H1 (cell line): ENCODE results near the gene CDCP1. TPM values are rescaled to one million over a fixed set of nuclear protein-coding genes. Genes with fewer than 3 reads are reported as not detected.

Experiments
- CTCF ChIA-PET: fragments of 300-600 bp; sonication (Branson Sonifier 250); formaldehyde crosslinking; loops from one replicate; lab custom pipeline; 2021; ENCODE audit not compliant: partially characterized antibody; lab: Charles Lee
- POLR2A ChIA-PET: fragments of 300-600 bp; sonication (Branson Sonifier 250); formaldehyde crosslinking; loops from one replicate; lab custom pipeline; 2021; ENCODE audit warnings: inconsistent platforms; ENCODE audit not compliant: partially characterized antibody; lab: Charles Lee
- DNase-seq, 2 experiments: peaks; one replicate each; pipeline versions ENCODE4 v3.0.0 to v3.0.0-alpha.2; 2010 to 2022; ENCODE audit warnings: low spot score in 2 of 2, low read depth in 1 of 2, mixed read lengths in 1 of 2
- FAIRE-seq: peaks from 2 replicates; lab custom pipeline; 2011; peaks lifted over from hg19 to GRCh38; lab: Jason Lieb, UNC
- H2AFZ ChIP-seq: 2 replicates; pipeline ENCODE4 v1.8.1; 2012; ENCODE audit warnings: low read length, inconsistent platforms
- H2AK5ac ChIP-seq: 2 replicates; pipeline ENCODE4 v1.6.1; 2013; ENCODE audit warnings: low read depth, low read length
- H2BK120ac ChIP-seq: replicated peaks from 2 replicates; pipeline ENCODE3; 2013; ENCODE audit warnings: low read depth, low read length, inconsistent platforms
- H2BK12ac ChIP-seq: 2 replicates; pipeline ENCODE4 v1.6.1; 2013; ENCODE audit warnings: low read depth, low read length
- H2BK15ac ChIP-seq: 2 replicates; pipeline ENCODE4 v1.6.1; 2013; ENCODE audit warnings: low read length
- H2BK20ac ChIP-seq: 2 replicates; pipeline ENCODE4 v1.6.1; 2013; ENCODE audit warnings: low read length
- H2BK5ac ChIP-seq: 2 replicates; pipeline ENCODE4 v1.6.1; 2013; ENCODE audit warnings: low read depth, low read length
- H3K14ac ChIP-seq: 2 replicates; pipeline ENCODE4 v1.6.1; 2013; ENCODE audit warnings: inconsistent platforms; ENCODE audit not compliant: insufficient read length
- H3K18ac ChIP-seq: 2 replicates; pipeline ENCODE4 v1.6.1; 2013; ENCODE audit warnings: low read length; ENCODE audit errors: extremely low read depth
- H3K23ac ChIP-seq: 2 replicates; pipeline ENCODE4 v1.6.1; 2013; ENCODE audit warnings: inconsistent platforms; ENCODE audit not compliant: insufficient read length
- H3K23me2 ChIP-seq: 2 replicates; pipeline ENCODE4 v1.6.1; 2013; ENCODE audit warnings: low read depth, low read length
- H3K27ac ChIP-seq: 2 replicates; pipeline ENCODE4 v1.6.1; 2011; ENCODE audit warnings: low read depth, low read length, inconsistent platforms
- H3K27me3 ChIP-seq, 4 experiments: replicated peaks in 1 of 4; 1 replicate in 1 of 4; 2 replicates in 3 of 4; pipeline versions ENCODE4 v1.6.1 to v1.8.1; 2011 to 2013; ENCODE audit warnings: low read length in 3 of 4, mild to moderate bottlenecking in 3 of 4, inconsistent platforms in 2 of 4, mixed read lengths in 2 of 4, moderate library complexity in 1 of 4; ENCODE audit not compliant: control insufficient read depth in 3 of 4, insufficient read depth in 3 of 4; ENCODE audit errors: extremely low read depth in 1 of 4
- H3K36me3 ChIP-seq, 4 experiments: 2 replicates each; pipeline versions ENCODE4 v1.6.1 to v1.8.1; 2011 to 2013; ENCODE audit warnings: mild to moderate bottlenecking in 4 of 4, low read length in 3 of 4, moderate library complexity in 2 of 4, control low read depth in 1 of 4, inconsistent platforms in 1 of 4; ENCODE audit not compliant: insufficient read depth in 4 of 4, control insufficient read depth in 2 of 4
- H3K4ac ChIP-seq: replicated peaks from 2 replicates; pipeline ENCODE3; 2013; ENCODE audit warnings: low read length, low read depth, mixed read lengths, inconsistent platforms; ENCODE audit not compliant: insufficient read length
- H3K4me1 ChIP-seq, 4 experiments: replicated peaks in 1 of 4; 1 replicate in 1 of 4; 2 replicates in 3 of 4; pipeline versions ENCODE4 v1.6.1 to v1.8.1; 2011 to 2013; ENCODE audit warnings: low read length in 3 of 4, inconsistent platforms in 2 of 4, mixed read lengths in 1 of 4; ENCODE audit not compliant: insufficient read depth in 4 of 4, control insufficient read depth in 3 of 4
- H3K4me2 ChIP-seq, 2 experiments: 2 replicates each; pipeline versions ENCODE4 v1.6.1 to v1.8.1; 2011 to 2013; ENCODE audit warnings: low read depth in 2 of 2, low read length in 2 of 2, control low read depth in 1 of 2, inconsistent platforms in 1 of 2, mild to moderate bottlenecking in 1 of 2; ENCODE audit not compliant: insufficient read depth in 1 of 2
- H3K4me3 ChIP-seq, 4 experiments: fragments of 200-600, 300-600 bp in 1 of 4; sonication (generic), shearing (Covaris generic), sonication (Bioruptor Twin) in 1 of 4; 2 replicates each; pipeline versions ENCODE4 v1.5.1 to v1.8.1; 2011 to 2016; ENCODE audit warnings: low read length in 4 of 4, low read depth in 3 of 4, control low read depth in 2 of 4, inconsistent platforms in 2 of 4, mild to moderate bottlenecking in 2 of 4, mixed read lengths in 1 of 4, moderate library complexity in 1 of 4; ENCODE audit not compliant: insufficient read depth in 2 of 4; ENCODE audit errors: extremely low read depth in 1 of 4
- H3K56ac ChIP-seq: replicated peaks from 2 replicates; pipeline ENCODE3; 2013; ENCODE audit warnings: low read depth, mild to moderate bottlenecking, mixed read lengths, low read length, inconsistent platforms; ENCODE audit not compliant: insufficient read length
- H3K79me1 ChIP-seq: 2 replicates; pipeline ENCODE4 v1.6.1; 2013; ENCODE audit warnings: low read depth, low read length, control low read depth
- H3K79me2 ChIP-seq, 2 experiments: 2 replicates each; pipeline versions ENCODE4 v1.6.1 to v1.8.1; 2012 to 2013; ENCODE audit warnings: low read length in 2 of 2, mild to moderate bottlenecking in 2 of 2, inconsistent platforms in 1 of 2; ENCODE audit not compliant: insufficient read depth in 2 of 2, control insufficient read depth in 1 of 2
- H3K9ac ChIP-seq, 4 experiments: replicated peaks in 1 of 4; 1 replicate in 1 of 4; 2 replicates in 3 of 4; pipeline versions ENCODE4 v1.6.1 to v1.8.1; 2011 to 2013; ENCODE audit warnings: low read depth in 3 of 4, low read length in 3 of 4, control low read depth in 2 of 4, mild to moderate bottlenecking in 2 of 4, moderate library complexity in 2 of 4, inconsistent platforms in 1 of 4; ENCODE audit errors: extremely low read depth in 1 of 4
- H3K9me3 ChIP-seq, 2 experiments: 2 replicates each; pipeline versions ENCODE4 v1.6.1 to v1.8.1; 2012 to 2013; ENCODE audit warnings: mild to moderate bottlenecking in 2 of 2, moderate library complexity in 2 of 2, control low read depth in 1 of 2, inconsistent platforms in 1 of 2, low read depth in 1 of 2, low read length in 1 of 2, mixed read lengths in 1 of 2; ENCODE audit not compliant: insufficient read depth in 2 of 2
- H4K20me1 ChIP-seq, 2 experiments: replicated peaks in 1 of 2; 2 replicates each; pipeline versions ENCODE3 to v1.8.1; 2011 to 2013; ENCODE audit warnings: inconsistent platforms in 2 of 2, low read length in 2 of 2, mild to moderate bottlenecking in 1 of 2; ENCODE audit not compliant: insufficient read depth in 2 of 2, control insufficient read depth in 1 of 2
- H4K5ac ChIP-seq: 2 replicates; pipeline ENCODE4 v1.6.1; 2013; ENCODE audit warnings: low read length, low read depth, mixed read lengths, inconsistent platforms; ENCODE audit not compliant: insufficient read length
- H4K8ac ChIP-seq: 2 replicates; pipeline ENCODE4 v1.8.0; 2013; ENCODE audit warnings: mild to moderate bottlenecking, moderate library complexity, low read length, inconsistent platforms; ENCODE audit not compliant: insufficient read depth; ENCODE audit errors: extremely low read depth
- H4K91ac ChIP-seq: replicated peaks from 2 replicates; pipeline ENCODE3; 2013; ENCODE audit warnings: low read length, mixed read lengths, inconsistent platforms; ENCODE audit not compliant: insufficient read length
- BCL11A ChIP-seq, 2 experiments: IDR thresholded peaks; one replicate each; pipeline ENCODE4 v1.6.1; 2011; ENCODE audit warnings: low read depth in 2 of 2, low read length in 2 of 2, mild to moderate bottlenecking in 2 of 2
- BRCA1 ChIP-seq: IDR thresholded peaks from 2 replicates; pipeline ENCODE4 v1.6.1; 2012; ENCODE audit warnings: low read depth, low read length, improper control_type of control experiment
- CBX5 ChIP-seq: fragments of 300-800, 300-1000 bp; sonication (generic); IDR thresholded peaks from 2 replicates; pipeline ENCODE4 v1.7.1; 2016; ENCODE audit warnings: antibody characterized with exemption, low read length, low read depth
- CBX8 ChIP-seq: fragments of 300-800, 300-1000 bp; sonication (generic); IDR thresholded peaks from 2 replicates; pipeline ENCODE4 v1.7.1; 2016; ENCODE audit warnings: low read depth, low read length, borderline replicate concordance
- KDM4A ChIP-seq: IDR thresholded peaks from one replicate; pipeline ENCODE4 v1.7.1; 2012; ENCODE audit warnings: low read depth, mild to moderate bottlenecking, moderate library complexity, low read length, inconsistent platforms; ENCODE audit not compliant: severe bottlenecking
- NRF1 ChIP-seq: IDR thresholded peaks from 2 replicates; pipeline ENCODE4 v1.6.1; 2011; ENCODE audit warnings: mild to moderate bottlenecking, low read depth, low read length, improper control_type of control experiment
- POLR2A ChIP-seq, 2 experiments: IDR thresholded peaks; 1 replicate in 1 of 2; 2 replicates in 1 of 2; pipeline ENCODE4 v1.6.1; 2011; ENCODE audit warnings: low read depth in 2 of 2, low read length in 2 of 2, mild to moderate bottlenecking in 2 of 2; ENCODE audit errors: control extremely low read depth in 1 of 2
- POLR2AphosphoS5 ChIP-seq: IDR thresholded peaks from 2 replicates; pipeline ENCODE4 v1.6.1; 2011; ENCODE audit warnings: low read depth, low read length
- POU5F1 ChIP-seq: IDR thresholded peaks from 2 replicates; pipeline ENCODE4 v1.6.1; 2011; ENCODE audit warnings: low read depth, mild to moderate bottlenecking, low read length, moderate library complexity
- SP1 ChIP-seq: IDR thresholded peaks from 2 replicates; pipeline ENCODE4 v1.6.1; 2011; ENCODE audit warnings: low read depth, low read length
- SP2 ChIP-seq: IDR thresholded peaks from 2 replicates; pipeline ENCODE4 v1.6.1; 2012; ENCODE audit warnings: mild to moderate bottlenecking, low read length, inconsistent platforms
- SP4 ChIP-seq: IDR thresholded peaks from 2 replicates; pipeline ENCODE4 v1.6.1; 2012; ENCODE audit warnings: low read length, inconsistent platforms
- SRF ChIP-seq: IDR thresholded peaks from 2 replicates; pipeline ENCODE4 v1.6.1; 2011; ENCODE audit warnings: mild to moderate bottlenecking, low read depth, low read length, moderate library complexity
- TCF12 ChIP-seq: IDR thresholded peaks from 2 replicates; pipeline ENCODE4 v1.6.1; 2011; ENCODE audit warnings: low read depth, mild to moderate bottlenecking, low read length
- WGBS, 2 experiments: shearing (Covaris generic) in 1 of 2; methylation state at CpG; one replicate each; pipeline versions ENCODE4 v1.1.6 to v1.1.7; 2013 to 2015; ENCODE audit warnings: low lambda C conversion rate in 2 of 2, mixed read lengths in 2 of 2, inconsistent platforms in 1 of 2, low coverage in 1 of 2, missing lambda C conversion rate in 1 of 2; ENCODE audit not compliant: insufficient replicate concordance in 2 of 2, insufficient coverage in 1 of 2, insufficient read length in 1 of 2; ENCODE audit errors: extremely low coverage in 1 of 2, missing lambda C conversion rate in 1 of 2; 5-methylcytosine and 5-hydroxymethylcytosine counted together
- polyA plus RNA-seq, 7 experiments: library from polyadenylated mRNA; depleted of rRNA in 3 of 7; stranded (reverse) in 5 of 7; unstranded in 2 of 7; fragments of >200 nt in 5 of 7; fragments of 200-250 nt in 2 of 7; gene quantifications; 1 replicate in 5 of 7; 2 replicates in 1 of 7; 4 replicates in 1 of 7; pipeline versions ENCODE4 v1.2.1 to v1.2.3, GENCODE V29; 2011 to 2013; ENCODE audit warnings: missing spikeins in 2 of 7, mixed read lengths in 2 of 7
- total RNA-seq: library from RNA; stranded (reverse); fragmentation: NEBNext Ultra II Directional; extraction: Animal tissue kit (Norgen Biotek cat#: 25700); gene quantifications from 2 replicates; pipeline ENCODE4 v1.2.1, GENCODE V29; 2021
- TF ChIP-seq, protein P1 (sequence below): IDR thresholded peaks from 2 replicates; pipeline ENCODE4 v1.6.1; 2011; ENCODE audit warnings: low read depth, mild to moderate bottlenecking, low read length; ENCODE audit not compliant: insufficient read depth
- TF ChIP-seq, protein P2 (sequence below): IDR thresholded peaks from 2 replicates; pipeline ENCODE4 v1.6.1; 2012; ENCODE audit warnings: inconsistent platforms

The CDCP1 gene
- total and polyA plus RNA-seq, 2 of the 8 experiments (the other 6 are each of a cell fraction or from before 2014, with no cell fraction given): 10.0 to 23.3 TPM

DNA sequence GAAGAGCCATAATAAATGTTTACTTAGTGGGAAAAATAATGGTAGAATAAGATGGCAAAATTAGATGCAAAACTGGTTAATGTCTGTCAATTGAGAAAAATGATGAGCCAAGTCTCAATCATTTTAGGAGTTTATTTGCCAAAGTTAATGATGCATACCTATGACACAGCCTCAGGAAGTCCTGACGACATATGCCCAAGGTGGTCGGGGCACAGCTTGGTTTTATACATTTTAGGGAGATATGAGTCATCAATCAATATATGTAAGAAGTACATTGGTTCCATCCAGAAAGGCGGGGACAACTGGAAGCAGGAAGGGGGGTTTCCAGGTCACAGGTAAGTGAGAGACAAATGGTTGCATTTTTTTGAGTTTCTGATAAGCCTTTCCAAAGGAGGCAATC is 88.6 kb downstream of the CDCP1 start:
- peaks cover 0 to 2% of the 10 kb centered on the region in 2 experiments for H4K20me1 ChIP-seq
- peaks cover 2 to 10% (median 3%) of the 10 kb centered on the region in 4 experiments; a peak in 5 of 7 replicates for H3K4me1 ChIP-seq
- H4K5ac ChIP-seq: no peak overlapping the region
- H2BK120ac ChIP-seq: no peak overlapping the region
- no peak overlapping the region for H3K4ac ChIP-seq
- no peak overlapping the region for H3K4me3 ChIP-seq
- no peak overlapping the region for H3K4me2 ChIP-seq
- 80% methylated on average over 3 of the region's 3 CpGs; no CpG with 5 or more reads in 1 of the 2 experiments for WGBS, 2 experiments
- no peaks in the 10 kb centered on the region for H3K23me2 ChIP-seq
- no peak overlapping the region for H2BK15ac ChIP-seq
- H3K18ac ChIP-seq: no peak overlapping the region
- no peak overlapping the region for H3K9ac ChIP-seq
- no peak overlapping the region for H4K8ac ChIP-seq
- H3K14ac ChIP-seq: no peak overlapping the region
- FAIRE-seq (no peak), DNase-seq (no peak)
- no peak overlapping the region for H2BK20ac ChIP-seq
- ChIA-PET POLR2A (no interaction called here), CTCF (interaction anchor here (0.6 to 14.6 kb wide), 9 partner anchors 9 to 599 kb away, joined by 3 to 263 read pairs (median 4); no protein-coding TSS in a partner anchor)
- no peaks in the 10 kb centered on the region for H3K79me2 ChIP-seq
- no peak overlapping the region for H2AK5ac ChIP-seq
- no peak overlapping the region for H2AFZ ChIP-seq
- H3K27ac ChIP-seq: no peak overlapping the region
- no peaks in the 10 kb centered on the region for H3K9me3 ChIP-seq
- H4K91ac ChIP-seq: no peak overlapping the region
- no peak overlapping the region for H3K23ac ChIP-seq
- no peak overlapping the region for H3K56ac ChIP-seq
- H3K36me3 ChIP-seq: no peaks in the 10 kb centered on the region
- peaks cover 10 to 41% (median 39%) of the 10 kb centered on the region in 4 experiments for H3K27me3 ChIP-seq
- no peak overlapping the region for H2BK12ac ChIP-seq
- no peaks in the 10 kb centered on the region for H3K79me1 ChIP-seq
- no peak overlapping the region for H2BK5ac ChIP-seq
- TF ChIP-seq SP2 (no peak), NRF1 (no peak), SP4 (no peak), POU5F1 (no peak), TCF12 (no peak), CBX8 (no peak), POLR2AphosphoS5 (no peak), SRF (no peak), BRCA1 (no peak), CBX5 (no peak), BCL11A (IDR thresholded peaks at IDR 0.05; ENCODE audit: low read depth in 2 of 2, low read length in 2 of 2) (no peak), SP1 (no peak), POLR2A (IDR thresholded peaks at IDR 0.05; ENCODE audit: control extremely low read depth in 1 of 2, low read depth in 2 of 2, low read length in 2 of 2) (no peak), KDM4A (no peak)
- TF ChIP-seq, protein P1, sequence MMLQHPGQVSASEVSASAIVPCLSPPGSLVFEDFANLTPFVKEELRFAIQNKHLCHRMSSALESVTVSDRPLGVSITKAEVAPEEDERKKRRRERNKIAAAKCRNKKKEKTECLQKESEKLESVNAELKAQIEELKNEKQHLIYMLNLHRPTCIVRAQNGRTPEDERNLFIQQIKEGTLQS: no peak
- TF ChIP-seq, protein P2, sequence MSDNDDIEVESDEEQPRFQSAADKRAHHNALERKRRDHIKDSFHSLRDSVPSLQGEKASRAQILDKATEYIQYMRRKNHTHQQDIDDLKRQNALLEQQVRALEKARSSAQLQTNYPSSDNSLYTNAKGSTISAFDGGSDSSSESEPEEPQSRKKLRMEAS: no peak
